Measurements from ENCODE around the gene MLEC. TPM values are rescaled to one million over a fixed set of nuclear protein-coding genes. Genes with fewer than 3 reads are reported as not detected.

The MLEC gene, protein sequence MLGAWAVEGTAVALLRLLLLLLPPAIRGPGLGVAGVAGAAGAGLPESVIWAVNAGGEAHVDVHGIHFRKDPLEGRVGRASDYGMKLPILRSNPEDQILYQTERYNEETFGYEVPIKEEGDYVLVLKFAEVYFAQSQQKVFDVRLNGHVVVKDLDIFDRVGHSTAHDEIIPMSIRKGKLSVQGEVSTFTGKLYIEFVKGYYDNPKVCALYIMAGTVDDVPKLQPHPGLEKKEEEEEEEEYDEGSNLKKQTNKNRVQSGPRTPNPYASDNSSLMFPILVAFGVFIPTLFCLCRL
- 53.7 and 55.9 TPM in 2 replicates for total RNA-seq

DNA sequence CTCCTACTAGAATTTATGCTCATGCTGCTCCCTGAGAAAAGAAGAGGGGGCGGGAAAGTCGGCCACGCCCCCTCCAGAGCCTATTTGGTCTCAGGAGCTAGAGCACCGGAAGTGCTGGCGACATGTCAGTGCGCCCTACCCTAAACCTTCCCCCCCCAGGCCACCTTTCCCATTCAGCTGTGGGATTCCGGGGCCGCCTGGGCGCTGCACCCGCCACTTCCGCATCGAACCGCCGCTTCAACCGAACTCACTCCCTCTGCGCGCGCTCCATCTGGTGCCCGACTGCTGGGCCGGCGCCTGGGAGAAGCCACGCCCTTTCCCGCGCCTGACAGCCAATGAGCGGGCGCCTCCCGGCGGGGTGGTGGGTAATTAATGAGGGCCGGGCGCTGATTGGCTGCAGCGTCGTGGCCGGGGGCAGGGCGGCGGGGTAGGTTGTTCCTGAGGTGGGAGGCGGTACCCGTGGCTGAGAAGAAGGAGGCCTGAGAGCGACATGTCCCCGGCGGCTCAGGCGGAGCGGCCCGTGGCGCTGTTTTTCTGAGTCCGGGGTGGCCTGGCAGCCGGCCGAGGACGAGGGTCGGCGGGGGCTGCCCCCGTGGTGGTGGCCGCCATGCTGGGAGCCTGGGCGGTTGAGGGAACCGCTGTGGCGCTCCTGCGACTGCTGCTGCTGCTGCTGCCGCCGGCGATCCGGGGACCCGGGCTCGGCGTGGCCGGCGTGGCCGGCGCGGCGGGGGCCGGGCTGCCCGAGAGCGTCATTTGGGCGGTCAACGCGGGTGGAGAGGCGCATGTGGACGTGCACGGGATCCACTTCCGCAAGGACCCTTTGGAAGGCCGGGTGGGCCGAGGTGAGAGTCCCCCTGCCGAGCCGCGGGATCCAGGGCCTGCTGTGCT, at the start of gene MLEC:
Gene MLEC, plus strand, starts transcription at position 460 of the 888 bp plus-strand sequence. Its CDS starts 148 bp downstream, at position 608.

DNA sequence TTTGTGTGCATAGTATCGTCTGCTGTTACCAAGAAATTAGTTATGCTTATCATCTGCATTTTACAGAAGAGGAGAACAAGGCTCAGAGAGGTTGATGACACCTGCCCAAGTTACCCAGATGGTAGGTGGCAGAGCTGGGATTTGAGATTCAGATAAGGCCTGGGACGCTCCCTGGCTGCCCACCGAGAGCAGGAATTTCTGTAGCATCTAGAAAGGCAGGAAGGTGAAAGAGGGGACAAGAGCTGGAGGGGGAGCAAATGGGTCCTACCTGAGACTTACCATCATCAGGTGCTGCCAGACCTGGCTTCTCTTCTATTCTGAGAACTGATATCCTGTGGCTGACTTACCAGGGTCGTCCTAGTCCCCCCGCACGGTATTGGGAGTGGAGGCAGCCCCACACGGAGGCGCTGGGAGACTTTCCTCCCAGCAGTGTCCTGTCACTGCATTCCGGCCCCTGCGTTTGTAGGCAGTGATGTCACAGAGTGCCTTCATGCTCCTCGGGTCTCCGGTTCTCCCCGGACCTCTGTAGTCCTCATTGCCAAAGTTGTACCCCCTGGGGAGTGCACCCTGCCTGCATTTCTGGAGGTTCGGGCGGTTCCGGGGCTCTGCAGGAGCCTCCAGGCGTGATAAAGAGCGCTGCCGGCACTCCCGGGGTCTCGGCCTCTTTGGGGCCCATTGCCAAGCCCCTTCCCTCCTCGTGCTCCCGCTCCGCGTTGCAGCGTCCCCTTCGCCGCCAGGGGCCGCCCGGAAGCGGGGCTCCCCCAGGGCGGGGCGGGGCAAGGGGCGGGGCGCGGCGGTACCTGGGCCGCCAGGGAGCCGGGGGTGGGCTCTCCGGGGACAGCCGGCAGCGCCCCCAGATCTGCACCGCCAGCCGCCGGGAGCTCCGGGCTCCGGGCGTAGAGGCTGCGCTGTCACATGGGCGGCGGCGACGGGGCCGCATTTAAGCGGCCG, 46.9 kb upstream of the MLEC start, which contains the start of gene CABP1:
Gene CABP1, plus strand, starts transcription at position 856 of the 951 bp plus-strand sequence. Its CDS starts 60 bp downstream, at position 916.

DNA sequence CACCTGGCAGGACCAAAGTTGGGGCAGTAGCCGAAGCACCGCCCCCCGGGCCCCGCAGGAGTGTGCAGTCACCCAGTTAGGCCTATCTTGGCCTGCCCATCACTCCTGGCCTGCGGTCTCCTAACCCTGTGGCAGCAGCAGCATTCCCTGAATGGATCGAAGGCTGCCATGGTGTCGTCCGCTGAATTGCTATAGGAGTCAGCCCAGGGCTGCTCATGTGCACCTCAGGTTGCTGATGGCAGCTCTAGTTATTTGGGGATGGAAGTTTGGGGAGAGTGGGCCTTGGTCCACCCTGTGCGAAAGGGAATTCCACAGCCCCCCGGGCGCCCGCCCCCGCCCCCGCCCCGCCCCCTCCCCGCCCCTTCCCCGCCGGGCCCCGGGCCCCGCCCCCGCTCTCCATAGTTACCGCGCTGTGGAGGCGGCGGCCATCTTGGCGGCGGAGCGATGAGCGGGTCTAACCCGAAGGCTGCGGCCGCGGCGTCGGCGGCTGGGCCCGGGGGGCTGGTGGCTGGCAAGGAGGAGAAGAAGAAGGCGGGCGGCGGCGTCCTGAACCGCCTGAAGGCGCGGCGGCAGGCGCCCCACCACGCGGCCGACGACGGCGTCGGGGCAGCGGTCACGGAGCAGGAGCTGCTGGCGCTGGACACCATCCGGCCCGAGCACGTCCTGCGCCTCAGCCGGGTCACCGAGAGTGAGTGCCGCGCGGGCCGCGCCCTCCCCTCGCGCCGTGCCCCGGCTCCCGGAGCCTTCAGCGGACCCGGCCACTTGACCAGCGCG, 23.3 kb downstream of the MLEC start, which contains the start of gene UNC119B:
Gene UNC119B, plus strand, starts transcription at position 428 of the 774 bp plus-strand sequence. Its CDS starts 17 bp downstream, at position 445.

DNA sequence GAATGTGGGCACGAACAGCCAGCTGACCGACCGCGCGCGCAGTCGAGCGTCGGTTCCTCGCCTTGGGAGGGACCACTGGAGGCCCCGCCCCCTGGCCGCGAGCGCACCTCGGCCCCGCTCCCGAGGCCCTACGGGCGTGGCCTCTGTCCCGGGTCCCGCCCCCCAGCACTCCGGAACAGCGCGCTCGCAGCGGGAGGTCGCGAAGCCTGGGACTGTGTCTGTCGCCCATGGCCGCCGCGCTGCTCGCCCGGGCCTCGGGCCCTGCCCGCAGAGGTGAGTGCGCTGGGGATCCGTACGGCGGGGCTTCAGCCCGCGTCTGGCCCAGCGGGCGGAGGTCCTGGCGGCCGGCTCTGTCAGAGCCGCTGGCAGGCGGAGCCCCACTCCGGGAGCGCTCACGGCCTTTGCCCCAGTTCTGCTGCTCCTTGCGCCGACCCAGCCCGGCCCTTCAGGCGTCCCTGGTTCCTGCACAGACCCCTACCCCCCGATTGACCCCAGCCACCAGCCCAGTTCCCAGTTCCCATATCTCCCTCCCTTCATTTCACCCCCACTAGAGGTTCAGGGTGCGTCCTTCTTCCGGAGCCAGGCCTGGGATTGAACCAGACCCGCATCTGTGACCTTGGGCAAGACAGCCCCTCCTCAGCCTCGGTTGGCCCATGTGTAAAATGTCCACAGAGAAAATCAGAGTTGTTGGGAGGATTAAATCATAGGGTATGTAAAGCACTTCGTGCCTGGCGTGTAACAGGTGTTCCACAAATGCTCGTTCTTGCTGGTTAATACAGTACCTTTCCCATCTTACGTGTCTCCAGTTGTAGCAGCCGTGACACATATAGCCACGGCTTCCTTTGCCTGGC, 38.9 kb downstream of the MLEC start, which contains the start of gene ACADS:
Gene ACADS, plus strand, starts transcription at position 168 of the 851 bp plus-strand sequence. Its CDS starts 60 bp downstream, at position 228.

Other genes with a start within 250 kb of the MLEC start
- gene COX6A1, start 249.0 kb upstream of the MLEC start, total RNA-seq = 633 and 734 TPM in 2 replicates
- gene TRIAP1, start 240.8 kb upstream of the MLEC start, total RNA-seq = 33.4 and 34.3 TPM in 2 replicates
- 14.6 and 14.8 TPM in 2 replicates for gene GATC, start 240.7 kb upstream of the MLEC start, total RNA-seq
- gene SRSF9, start 217.4 kb upstream of the MLEC start, total RNA-seq = 145 and 151 TPM in 2 replicates
- gene DYNLL1, start 191.0 kb upstream of the MLEC start, total RNA-seq = 392 and 421 TPM in 2 replicates
- 22.2 and 27.7 TPM in 2 replicates for gene COQ5, start 158.0 kb upstream of the MLEC start, total RNA-seq
- 66.5 and 90.9 TPM in 2 replicates for gene RNF10, start 152.8 kb upstream of the MLEC start, total RNA-seq
- gene POP5, start 105.7 kb upstream of the MLEC start, total RNA-seq = 40.0 and 47.6 TPM in 2 replicates
- 0.14 TPM in 1 of 2 replicates, not detected in the other for gene CABP1, start 46.5 kb upstream of the MLEC start, total RNA-seq
- gene UNC119B, start 23.3 kb downstream of the MLEC start, total RNA-seq = 16.2 and 19.5 TPM in 2 replicates
- 7.3 and 7.5 TPM in 2 replicates for gene ACADS, start 38.7 kb downstream of the MLEC start, total RNA-seq
- gene SPPL3, start 217.2 kb downstream of the MLEC start, total RNA-seq = 14.9 and 20.9 TPM in 2 replicates